Kidney (tissue), 14 donors: ENCODE measurements around the gene TAAR8. TPM values are rescaled to one million over a fixed set of nuclear protein-coding genes. Genes with fewer than 3 reads are reported as not detected.

Source experiments
- DNase-seq, 5 donors: peaks; one replicate each; pipeline ENCODE4 v3.0.0-alpha.2; 2013 to 2020
- FAIRE-seq: peaks from 2 replicates; lab custom pipeline; 2012; peaks lifted over from hg19 to GRCh38; lab: Jason Lieb, UNC
- H3K27ac ChIP-seq, 2 donors: one replicate each; pipeline ENCODE4 v1.7.0; 2013; ENCODE audit warnings: low read depth in 2 of 2, low read length in 2 of 2, inconsistent platforms in 1 of 2
- H3K27me3 ChIP-seq: one replicate; pipeline ENCODE4 v1.7.1; 2013; ENCODE audit warnings: low read length, inconsistent platforms; ENCODE audit not compliant: control insufficient read depth, insufficient read depth
- H3K36me3 ChIP-seq, 3 donors: one replicate each; pipeline versions ENCODE4 v1.7.0 to v1.7.1; 2013; ENCODE audit warnings: low read length in 3 of 3, control low read depth in 1 of 3, inconsistent platforms in 1 of 3; ENCODE audit not compliant: insufficient read depth in 3 of 3, control insufficient read depth in 2 of 3
- H3K4me1 ChIP-seq, 3 donors: one replicate each; pipeline versions ENCODE4 v1.7.0 to v1.7.1; 2013; ENCODE audit warnings: low read length in 3 of 3, inconsistent platforms in 1 of 3, low read depth in 1 of 3; ENCODE audit not compliant: control insufficient read depth in 2 of 3, insufficient read depth in 2 of 3
- H3K4me3 ChIP-seq, 3 donors: one replicate each; pipeline versions ENCODE4 v1.7.0 to v1.8.1; 2013; ENCODE audit warnings: low read length in 3 of 3, control low read depth in 1 of 3, inconsistent platforms in 1 of 3
- H3K9ac ChIP-seq, 3 donors: one replicate each; pipeline versions ENCODE4 v1.7.0 to v1.7.1; 2013; ENCODE audit warnings: low read length in 3 of 3, control low read depth in 1 of 3, inconsistent platforms in 1 of 3
- H3K9me3 ChIP-seq, 3 donors: one replicate each; pipeline versions ENCODE4 v1.7.0 to v1.7.1; 2013; ENCODE audit warnings: low read length in 3 of 3, control low read depth in 1 of 3, inconsistent platforms in 1 of 3; ENCODE audit not compliant: control insufficient read depth in 2 of 3, insufficient read depth in 1 of 3
- CTCF ChIP-seq: IDR thresholded peaks from 3 replicates; pipeline ENCODE4 v1.5.1; 2012; ENCODE audit warnings: mild to moderate bottlenecking, moderate library complexity, borderline replicate concordance; ENCODE audit not compliant: insufficient read depth; ENCODE audit errors: extremely low read depth
- intact Hi-C: fragments of 100-400 bp; cut with DNase I; formaldehyde crosslinking; loops from one replicate; pipeline ENCODE4 v1.11.1; 2022
- polyA plus RNA-seq: library from polyadenylated mRNA; stranded (reverse); fragments of 350-450 nt; fragmentation: Illumina TruSeq; extraction: RNeasy Lipid Tissue Mini Kit (QIAGEN cat#74804); gene quantifications from one replicate; pipeline ENCODE4 v1.2.3, GENCODE V29; 2014; ENCODE audit warnings: low read depth, low replicate concordance; ENCODE audit not compliant: insufficient read depth
- total RNA-seq: library from RNA; stranded (reverse); fragmentation: NEBNext Ultra II Directional; extraction: Animal tissue kit (Norgen Biotek cat#: 25700); gene quantifications from one replicate; pipeline ENCODE4 v1.2.1, GENCODE V29; 2021
- donor health status: control.
- donor health status: control.
- donor health status: control.
- donor health status: control.
- donor health status: control.
- donor health status: DM: yes; HTN: yes; CAD: no.
- donor health status: Normal renal cell carcinoma (clear cell type).

Gene TAAR8
- total and polyA plus RNA-seq, 2 donors from 2014 or later, result not detected

GRCh38 chr6:132570221-132570777, 17.8 kb downstream of the TAAR8 start, which contains the start of gene TAAR6:
TSS of gene TAAR6 (plus strand) at chr6:132570322. CDS start at chr6:132570322, 0 bp downstream.
- no peaks in the 10 kb centered on the region for H3K4me1 ChIP-seq
- H3K4me3 ChIP-seq, result no peak within 1 kb of the TSS
- no peak within 1 kb of the TSS for H3K9ac ChIP-seq
- no peaks in the 10 kb centered on the region for H3K27me3 ChIP-seq
- no peak for FAIRE-seq
- H3K27ac ChIP-seq, result no peak within 1 kb of the TSS
- no peaks in the 10 kb centered on the region for H3K9me3 ChIP-seq
- TF ChIP-seq CTCF, result no peak
- H3K36me3 ChIP-seq, result no peaks in the 10 kb centered on the region
- DNase-seq, result no peak
- intact Hi-C loops, result no loop called here

GRCh38 chr6:132571774-132572173, 19.3 kb downstream of the TAAR8 start:
- no peaks in the 10 kb centered on the region for H3K36me3 ChIP-seq
- H3K27me3 ChIP-seq, result no peaks in the 10 kb centered on the region
- H3K4me3 ChIP-seq, result no peak overlapping the region
- no peak overlapping the region for H3K9ac ChIP-seq
- no peak for TF ChIP-seq CTCF
- no peak overlapping the region for H3K27ac ChIP-seq
- no peak for FAIRE-seq
- DNase-seq, result no peak
- H3K4me1 ChIP-seq, result no peaks in the 10 kb centered on the region
- H3K9me3 ChIP-seq, result no peaks in the 10 kb centered on the region
- intact Hi-C loops, result no loop called here

GRCh38 chr6:132584698-132585097, 32.2 kb downstream of the TAAR8 start:
- Histone ChIP-seq H3K36me3 (no peaks in the 10 kb centered on the region), H3K27me3 (no peaks in the 10 kb centered on the region), H3K9me3 (no peaks in the 10 kb centered on the region), H3K4me1 (no peaks in the 10 kb centered on the region), H3K4me3 (no peak overlapping the region), H3K27ac (no peak overlapping the region), H3K9ac (no peak overlapping the region)
- no peak for TF ChIP-seq CTCF
- DNase-seq (no peak), FAIRE-seq (no peak)
- intact Hi-C loops, result no loop called here

GRCh38 chr6:132587424-132587823, 35.0 kb downstream of the TAAR8 start:
- intact Hi-C loops, result no loop called here
- FAIRE-seq, result no peak
- H3K9ac ChIP-seq, result no peak overlapping the region
- H3K27me3 ChIP-seq, result no peaks in the 10 kb centered on the region
- H3K4me3 ChIP-seq, result no peak overlapping the region
- TF ChIP-seq CTCF, result no peak
- H3K27ac ChIP-seq, result no peak overlapping the region
- no peak for DNase-seq
- H3K4me1 ChIP-seq, result no peaks in the 10 kb centered on the region
- no peaks in the 10 kb centered on the region for H3K9me3 ChIP-seq
- H3K36me3 ChIP-seq, result no peaks in the 10 kb centered on the region
